ENCODE data around the gene NPAS3.
"Not testable (repeated sequence)": the region's sequence is repeated elsewhere in the genome, so short reads cannot be mapped to it uniquely, and the experiment has no call there.

NPAS3 gene

DNA sequence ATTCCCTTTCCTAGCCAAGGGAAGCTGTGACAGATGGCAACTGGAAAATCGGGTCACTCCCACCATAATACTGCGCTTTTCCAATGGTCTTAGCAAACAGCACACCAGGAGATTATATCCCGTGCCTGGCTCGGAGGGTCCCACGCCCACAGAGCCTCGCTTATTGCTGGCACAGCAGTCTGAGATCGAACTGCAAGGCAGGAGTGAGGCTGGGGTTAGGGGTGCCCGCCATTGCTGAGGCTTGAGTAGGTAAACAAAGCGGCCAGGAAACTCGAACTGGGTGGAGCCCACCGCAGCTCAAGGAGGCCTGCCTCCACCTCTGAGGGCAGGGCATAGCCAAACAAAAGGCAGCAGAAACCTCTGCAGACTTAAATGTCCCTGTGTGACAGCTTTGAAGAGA is 149.6 kb downstream of the NPAS3 start:
- not testable (repeated sequence) for DNase-seq

DNA sequence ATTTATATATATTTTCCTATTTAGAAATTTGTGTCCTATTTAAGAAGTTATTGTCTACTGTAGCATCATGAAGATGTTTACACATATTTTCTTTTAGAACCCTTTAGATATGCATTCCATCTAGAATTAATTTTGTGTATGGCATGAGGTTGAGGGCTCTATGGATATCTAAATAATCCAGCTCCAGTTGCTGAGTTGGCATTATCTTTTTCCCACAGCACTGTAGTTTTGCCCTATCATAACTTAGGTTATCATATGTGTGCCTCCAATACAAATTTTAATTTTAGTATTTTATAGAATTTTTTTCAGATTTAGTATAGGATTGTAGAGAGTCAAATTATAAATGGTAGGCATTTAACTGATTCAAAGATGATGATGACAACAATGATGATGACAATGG is 159.3 kb downstream of the NPAS3 start:
- no peak for DNase-seq

DNA sequence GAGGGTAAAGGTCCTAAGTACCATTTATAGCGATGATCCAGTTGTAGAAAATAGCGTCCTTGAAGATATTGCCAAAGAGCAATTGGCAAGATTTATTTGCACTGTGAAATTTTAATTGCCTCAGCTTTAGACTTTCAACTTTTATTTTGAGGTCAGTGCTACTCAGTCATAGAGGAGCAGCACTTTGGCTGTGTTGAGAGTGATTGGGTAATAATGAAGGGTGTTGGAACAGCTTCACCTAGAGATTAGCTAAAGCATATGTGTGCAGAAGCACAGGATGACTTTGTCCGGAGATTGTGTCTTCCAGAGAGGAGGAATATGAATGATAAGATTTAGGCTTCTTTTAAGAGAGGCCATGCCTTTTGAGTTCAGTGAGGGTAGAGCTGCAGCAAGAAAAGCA is 164.8 kb downstream of the NPAS3 start:
- DNase-seq: no peak

DNA sequence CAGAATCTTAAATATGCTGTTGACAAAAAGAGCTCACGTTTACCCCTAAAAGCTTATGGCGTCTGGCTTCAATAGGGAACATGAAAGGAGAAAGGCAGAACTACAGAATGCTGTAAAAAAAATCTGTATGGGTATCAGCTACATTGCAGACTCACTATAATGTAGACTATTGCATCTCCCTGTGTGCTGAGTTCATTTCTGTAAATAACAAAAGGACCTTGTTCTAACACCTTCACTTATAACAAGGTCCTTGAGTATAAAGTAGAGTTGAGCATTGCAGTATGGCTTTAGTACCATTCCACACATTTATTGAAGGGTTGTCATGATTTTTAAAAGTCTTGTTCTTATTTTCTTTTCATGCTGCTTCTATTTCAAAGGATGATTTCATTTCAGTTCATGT is 165.3 kb downstream of the NPAS3 start:
- no peak for DNase-seq

DNA sequence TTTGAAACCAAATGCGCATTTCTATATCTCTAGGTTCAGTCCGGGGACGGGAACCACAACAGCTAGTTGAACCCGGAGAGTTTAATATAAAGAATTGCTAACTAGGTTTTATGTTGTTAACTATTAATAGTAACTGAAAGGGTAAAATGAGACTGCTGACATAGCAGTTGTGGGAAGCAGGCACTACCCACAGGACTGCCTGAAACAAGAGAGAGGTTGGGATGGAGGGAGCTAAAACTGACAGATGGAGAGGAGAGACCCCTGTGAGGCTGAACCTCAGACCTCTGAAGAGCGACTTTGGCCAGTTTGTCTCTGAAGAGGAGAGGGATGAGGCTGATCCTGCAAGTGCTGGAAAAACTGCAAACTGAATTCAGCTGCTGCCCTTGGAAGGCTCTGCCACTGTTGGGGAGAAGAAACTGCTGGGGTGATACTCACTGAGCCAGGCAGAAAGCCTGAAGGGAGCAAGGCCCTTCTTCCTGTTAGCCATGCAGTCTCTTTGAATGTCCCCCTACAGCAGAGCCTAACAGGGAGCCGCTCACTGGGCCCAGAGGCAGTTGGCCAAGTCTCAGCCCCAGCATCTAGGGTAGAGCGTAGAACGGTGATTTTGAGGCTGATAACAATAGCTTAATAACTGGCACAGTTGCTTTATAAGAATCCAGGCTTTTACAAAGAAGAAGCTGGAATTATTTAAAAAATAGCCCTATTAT is 172.2 kb downstream of the NPAS3 start:
- no peak for DNase-seq

DNA sequence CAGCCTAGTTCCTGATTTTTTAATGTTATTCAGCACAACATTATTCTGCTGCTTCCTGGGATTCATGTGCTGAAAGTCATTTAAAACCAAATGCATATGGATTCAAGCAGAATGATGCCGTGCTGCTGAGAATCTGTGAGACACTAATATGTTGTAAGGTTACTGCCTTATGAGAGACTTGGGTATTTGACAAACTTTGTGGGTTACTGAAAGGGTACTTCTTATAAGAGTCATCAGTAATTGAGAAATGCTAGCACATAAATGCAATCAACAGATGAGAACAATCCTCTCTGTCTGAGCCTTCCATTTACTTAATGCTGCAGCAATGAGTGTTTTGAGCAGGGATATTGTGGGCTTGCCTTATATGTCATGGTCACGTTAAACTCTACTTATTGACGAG is 175.7 kb downstream of the NPAS3 start:
- DNase-seq: no peak

DNA sequence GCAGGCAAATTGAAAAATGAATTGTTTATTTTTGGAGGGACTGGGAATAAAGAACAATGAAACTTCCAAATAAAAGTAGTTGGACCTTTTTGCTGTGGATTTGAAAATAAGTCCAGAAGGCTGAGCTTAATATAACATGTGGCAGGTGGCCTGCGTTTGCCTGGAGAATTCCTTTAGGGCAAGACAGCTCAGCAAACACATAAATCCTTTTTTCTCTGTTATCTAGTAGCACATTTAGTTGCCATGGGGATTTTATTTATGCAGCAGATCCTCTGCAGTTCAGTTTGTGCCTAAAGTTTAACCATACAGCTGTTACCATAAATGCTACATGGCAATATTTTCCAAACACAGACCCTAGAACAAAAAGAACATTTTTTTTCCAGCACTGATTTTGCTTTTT is 180.0 kb downstream of the NPAS3 start:
- DNase-seq: no peak

DNA sequence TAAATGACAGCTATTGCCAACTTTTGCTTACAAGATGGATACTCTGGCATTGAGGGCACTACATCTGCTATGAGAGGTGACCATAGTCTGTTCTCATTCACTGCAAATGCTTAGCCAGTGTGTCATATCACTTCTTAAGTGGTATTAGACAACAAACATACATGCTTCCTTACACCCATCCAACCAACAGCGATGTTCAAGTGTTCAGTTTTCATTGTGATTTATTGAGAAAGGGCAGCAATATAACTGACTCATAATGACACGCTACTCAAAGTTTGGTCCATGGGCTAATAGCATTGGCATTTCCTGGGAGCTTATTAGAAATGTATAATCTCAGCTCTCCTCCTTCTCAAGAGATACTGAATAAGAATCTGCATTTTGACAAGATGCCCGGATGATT is 181.7 kb downstream of the NPAS3 start:
- no peak for DNase-seq

DNA sequence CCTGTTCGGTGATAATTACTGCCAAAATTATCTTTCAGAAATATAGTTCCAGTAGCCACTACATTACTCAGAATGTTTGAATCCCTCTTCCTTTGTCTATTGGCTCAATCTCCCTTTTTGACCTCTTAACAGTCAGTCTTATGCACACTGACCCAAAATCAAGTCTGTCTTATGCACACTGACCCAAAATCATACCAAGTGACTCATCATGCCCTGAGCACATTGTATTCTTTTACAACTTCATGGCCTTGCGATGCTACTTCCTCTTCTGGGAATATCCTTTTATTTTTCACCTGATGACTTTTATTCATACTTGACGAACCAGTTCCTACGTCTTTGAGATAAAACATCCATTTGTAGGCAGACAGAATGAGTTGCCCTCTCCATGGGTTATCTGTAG is 182.3 kb downstream of the NPAS3 start:
- DNase-seq: no peak

DNA sequence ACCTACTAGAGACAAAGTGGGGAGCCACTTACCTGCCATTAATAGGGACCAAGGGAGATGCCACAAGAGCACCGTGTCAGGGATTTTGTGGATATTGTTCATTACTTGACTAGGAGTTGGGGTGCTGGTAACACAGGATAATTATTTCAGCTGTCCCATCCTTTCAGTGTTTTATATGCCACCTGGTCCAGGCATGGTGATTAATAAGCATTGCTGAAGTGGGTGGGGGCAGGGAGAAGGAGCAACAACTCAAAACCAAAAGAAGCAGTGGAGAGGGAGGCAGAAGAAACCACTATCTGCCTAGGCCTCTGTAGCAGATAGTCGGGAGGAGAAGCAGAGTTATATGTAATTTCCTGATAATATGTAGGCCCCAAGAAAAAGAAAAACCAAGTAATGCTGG is 184.6 kb downstream of the NPAS3 start:
- no peak for DNase-seq

DNA sequence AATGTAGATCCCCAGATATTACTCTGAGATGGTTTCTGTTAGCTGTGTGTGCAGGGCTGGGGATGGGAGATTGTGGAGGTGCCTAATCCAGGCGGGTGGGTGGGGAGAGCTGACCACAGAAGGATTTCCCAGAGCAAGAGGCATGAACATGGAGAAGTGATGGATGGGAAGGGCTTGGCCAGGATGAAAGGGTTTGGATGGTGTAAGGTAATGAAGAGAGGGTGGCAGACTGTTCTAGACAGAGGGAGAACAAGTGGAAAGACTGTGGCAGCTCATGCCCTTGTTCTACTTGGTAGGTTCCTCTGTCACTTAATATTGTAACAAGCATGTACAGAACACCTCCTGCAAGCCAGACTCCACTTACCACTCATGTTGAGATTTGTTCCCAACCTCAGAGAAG is 187.8 kb downstream of the NPAS3 start:
- DNase-seq: no peak

DNA sequence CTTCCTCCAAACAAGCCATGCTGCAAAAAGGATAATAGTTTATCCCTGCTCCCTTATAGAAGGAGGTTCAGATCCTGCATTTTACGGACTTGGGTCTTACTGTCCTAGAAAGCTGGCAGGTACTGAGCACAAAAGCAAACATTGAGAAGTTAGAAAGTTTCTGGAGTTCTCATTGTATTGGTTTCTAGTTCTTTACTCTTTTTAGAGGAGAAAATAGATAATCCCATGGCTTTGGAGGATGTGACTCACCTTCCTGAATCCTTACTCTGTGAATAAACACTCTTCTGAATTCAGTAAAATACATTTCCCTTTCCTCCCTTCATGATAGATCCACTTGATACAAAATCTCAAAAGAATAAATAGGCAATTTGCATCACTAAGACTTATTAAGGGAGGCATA is 188.9 kb downstream of the NPAS3 start:
- DNase-seq: no peak

DNA sequence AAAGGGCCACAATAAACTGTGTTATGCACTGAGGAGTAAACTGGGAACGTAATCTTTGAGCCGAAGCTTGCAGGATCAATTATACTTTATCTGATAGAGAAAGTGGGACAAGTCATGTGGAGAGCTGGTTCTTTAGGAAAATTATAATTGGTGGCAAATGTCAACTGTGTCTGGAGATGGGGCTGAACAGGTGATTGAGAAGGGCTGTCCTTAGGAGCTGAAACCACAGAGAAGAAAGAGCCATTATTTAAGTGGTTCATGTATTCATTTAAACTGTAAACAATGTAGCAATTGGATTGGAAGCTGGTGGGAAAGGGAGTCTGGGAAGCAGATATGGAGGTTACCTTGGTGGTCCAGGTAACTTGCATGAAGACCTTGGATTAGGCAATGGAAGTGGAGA is 193.1 kb downstream of the NPAS3 start:
- no peak for DNase-seq

DNA sequence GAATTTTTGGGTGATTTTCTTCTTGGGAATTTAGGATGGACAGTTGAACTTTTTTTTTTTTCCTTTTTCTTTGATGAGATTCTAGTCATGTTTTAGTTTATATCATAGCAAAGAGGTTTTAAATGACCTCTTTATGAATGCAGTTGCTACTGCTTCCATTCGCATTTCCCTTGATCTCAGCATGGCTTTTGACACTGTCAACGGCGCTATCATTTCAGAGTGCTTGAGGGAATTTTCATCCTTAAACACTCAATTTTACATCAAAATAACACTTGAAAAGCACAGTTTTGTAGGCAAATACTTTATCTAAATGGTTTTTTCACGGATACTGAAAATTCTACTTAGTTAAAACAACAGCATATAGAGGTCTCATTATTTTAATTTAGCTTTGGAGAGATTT is 195.5 kb downstream of the NPAS3 start:
- no peak for DNase-seq

DNA sequence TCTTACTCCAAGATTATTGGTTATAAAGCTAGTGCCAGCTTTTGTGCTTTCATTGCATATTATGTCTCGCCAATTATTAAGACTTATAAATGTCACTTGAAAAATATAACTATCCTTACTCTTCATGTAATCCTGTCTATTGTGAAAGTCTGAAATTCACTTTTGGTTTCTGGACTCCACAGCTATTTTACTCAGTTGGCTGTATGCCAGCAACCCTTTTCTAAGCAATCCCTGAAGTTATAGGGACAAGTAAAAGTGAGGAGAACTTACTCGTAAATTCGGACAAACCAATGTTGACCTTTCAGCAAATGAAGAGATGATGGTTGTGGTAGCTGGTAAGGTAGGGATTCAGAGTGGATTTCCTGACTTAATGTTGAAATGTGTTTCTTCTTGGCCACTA is 196.3 kb downstream of the NPAS3 start:
- no peak for DNase-seq

DNA sequence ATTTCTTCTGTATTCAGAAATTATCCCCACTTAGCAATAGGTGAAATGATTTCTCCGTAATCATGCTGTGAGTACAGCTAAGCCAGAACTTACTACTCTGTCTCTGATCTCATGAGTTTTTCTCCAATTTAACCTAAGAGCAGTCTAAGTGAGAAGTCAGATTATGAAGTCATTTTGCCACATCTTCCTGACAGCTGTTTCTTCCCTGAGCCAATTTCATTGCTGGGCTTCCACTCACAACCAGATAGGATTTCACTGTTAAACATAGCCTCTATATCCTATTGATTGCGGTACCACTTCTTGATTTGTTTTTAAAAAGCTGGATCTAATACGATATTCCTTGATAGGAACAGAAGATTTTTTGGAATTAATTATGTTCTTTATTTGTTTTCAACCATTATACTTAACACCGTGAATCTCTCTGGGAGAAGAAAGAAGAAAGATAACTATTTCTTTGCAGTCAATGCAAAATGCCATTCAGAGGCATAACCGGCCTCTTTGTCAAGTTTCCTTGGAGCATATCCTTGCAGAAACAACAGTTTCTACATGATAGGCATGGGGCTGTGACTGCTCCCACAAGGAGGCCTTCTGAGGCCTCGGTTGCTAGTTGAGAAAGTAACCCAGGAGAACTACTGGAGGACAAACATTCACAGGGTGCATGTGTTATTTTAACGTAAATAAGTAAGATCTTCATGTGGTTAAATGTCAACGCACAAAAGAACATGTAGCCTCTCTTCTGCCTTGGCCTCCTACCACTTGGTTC is 212.2 kb downstream of the NPAS3 start:
- DNase-seq: no peak

DNA sequence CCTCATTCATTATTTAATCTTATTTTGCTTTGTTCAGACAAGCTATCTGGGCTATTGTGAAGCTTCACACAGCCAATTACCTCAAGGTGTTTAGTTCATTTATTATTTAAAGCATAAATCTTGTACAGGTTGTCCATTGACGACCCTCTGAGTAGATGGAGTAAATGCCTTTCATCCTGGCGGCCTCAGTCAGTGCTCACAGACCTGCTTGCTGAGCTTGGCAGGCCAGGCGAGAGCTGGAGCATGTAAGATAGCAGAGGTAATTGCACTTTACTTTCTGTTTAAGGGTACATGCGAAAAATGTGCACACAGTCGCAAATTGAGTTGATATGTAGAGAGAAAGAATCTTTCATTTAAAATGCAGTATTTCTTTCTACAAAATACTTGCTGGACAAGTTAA is 224.4 kb downstream of the NPAS3 start:
- DNase-seq: no peak

DNA sequence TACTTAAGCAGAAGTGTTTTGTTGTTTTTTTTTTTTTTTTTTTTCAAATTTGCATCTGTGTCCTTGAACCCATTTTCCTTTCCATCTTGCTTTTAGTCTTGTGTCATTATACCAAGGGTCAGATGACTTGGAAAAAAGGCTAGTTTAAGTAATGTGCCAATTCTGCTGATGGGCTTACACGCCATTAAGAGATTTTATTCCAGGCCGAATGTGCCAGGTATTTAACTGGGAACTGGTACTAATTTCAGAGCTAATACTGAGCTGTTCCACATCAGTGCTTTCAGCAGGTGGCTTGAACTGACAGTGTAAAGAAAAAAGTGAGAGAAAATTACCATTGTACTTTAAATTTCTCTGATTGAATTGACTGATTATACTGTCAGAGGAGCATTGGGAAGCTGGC is 224.9 kb downstream of the NPAS3 start:
- no peak for DNase-seq

DNA sequence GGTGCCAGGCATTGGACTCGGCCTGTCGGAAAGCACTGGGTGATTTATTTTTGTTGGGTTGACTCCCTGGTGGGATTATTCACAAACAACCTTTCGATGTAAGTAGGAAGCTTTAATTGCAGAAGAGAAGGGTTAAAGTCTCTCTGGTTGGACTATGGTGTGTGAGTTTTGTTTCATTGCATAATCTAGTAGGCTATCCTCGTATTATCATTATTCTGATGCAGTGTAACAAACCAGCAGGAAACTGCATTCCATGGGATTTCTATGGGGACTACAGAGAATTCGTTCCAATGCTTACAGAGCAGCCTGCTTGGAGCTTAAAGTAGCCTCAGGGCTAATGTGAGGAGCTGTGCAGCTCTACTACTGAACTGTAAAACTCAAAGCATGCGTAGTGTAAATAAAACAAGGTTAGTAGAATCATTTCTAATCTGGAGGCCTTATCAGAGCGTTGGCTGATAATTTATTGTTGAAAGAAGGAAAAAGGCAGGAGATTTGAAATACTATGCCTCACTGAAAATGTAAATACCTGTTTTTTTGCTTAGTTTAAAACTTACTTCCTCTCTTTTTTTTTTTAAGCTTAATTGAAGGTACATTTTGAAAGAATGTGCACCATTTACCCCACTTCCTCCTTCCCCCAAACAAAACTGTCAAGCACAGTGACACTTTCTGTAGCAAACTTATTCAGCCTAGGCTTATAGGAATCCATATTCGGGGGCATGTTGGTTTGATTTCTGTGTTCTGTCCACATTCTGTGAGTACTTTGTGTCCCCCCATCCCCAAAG is 226.7 kb downstream of the NPAS3 start:
- no peak for DNase-seq

DNA sequence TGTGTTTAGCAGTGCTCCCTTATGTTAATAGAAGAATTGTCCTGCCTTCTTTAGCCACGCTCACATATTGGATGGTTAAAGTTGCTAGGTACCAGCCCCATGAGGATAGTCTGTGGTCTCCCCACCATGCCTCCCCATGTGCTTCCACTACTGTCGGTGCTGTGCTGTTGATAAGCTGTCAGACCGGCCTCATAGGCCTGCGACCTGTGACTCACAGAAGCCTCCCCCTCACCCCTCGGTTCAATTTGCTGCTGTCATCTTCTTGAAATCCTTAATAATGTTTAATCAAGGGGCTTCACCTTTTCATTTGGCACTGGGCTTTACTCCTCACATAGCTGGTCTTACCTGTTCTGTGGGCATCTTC is 227.2 kb downstream of the NPAS3 start:
- DNase-seq: no peak

DNA sequence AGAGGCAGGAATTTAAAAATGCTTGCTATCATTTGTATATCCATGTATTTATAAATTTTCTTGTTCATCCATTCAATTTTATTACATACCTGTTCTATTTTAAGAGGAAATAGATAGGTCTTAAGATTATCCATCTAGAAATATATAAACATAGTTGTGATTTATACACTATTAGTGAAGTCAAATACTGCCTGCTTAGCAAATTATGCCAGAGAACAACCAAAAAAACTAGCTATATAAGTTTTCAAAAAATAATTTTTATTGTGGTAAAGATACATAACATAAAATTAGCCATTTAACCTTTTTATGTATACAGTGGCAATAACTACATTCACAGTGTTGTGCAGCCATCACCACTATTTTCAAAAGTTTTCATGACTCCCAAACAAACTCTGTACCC is 237.3 kb downstream of the NPAS3 start:
- no peak for DNase-seq

DNA sequence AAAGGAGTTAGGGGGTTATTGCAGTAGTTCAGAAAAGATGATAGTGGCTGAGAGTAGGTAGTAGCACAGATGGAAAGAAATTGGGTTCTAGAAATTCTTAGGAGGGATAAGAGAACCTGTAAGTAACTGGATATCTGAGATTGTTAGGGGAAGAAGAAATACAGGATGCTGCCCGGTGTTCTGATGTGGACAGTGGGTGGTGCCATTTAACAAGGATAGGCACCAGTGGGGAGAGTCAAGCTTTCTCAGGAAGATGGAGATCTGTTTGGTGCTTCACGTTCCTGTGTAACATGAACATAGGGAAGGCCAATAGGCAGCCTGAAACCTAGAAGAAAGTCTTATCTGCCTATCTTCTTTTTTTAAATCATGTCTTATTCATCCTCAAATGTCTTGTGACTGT is 245.9 kb downstream of the NPAS3 start:
- no peak for DNase-seq

DNA sequence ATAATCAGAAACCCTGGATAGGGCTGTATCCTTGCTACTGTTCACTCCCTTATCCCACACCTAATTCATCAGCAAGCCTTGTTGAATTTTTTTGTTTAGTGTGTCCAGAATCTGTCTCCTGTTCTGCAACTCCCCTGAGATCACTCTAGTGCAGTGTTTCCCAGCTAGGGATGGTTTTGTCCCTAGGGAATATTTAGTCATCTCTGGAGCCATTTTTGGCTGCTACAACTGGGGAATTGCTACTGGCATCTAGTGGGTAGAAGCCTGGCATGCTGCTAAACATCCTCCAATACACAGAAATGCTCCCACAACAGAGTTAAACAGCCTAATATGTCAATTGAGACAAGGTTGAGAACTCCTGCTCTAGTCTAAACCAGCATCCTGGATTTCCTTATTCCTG is 248.0 kb downstream of the NPAS3 start:
- no peak for DNase-seq

DNA sequence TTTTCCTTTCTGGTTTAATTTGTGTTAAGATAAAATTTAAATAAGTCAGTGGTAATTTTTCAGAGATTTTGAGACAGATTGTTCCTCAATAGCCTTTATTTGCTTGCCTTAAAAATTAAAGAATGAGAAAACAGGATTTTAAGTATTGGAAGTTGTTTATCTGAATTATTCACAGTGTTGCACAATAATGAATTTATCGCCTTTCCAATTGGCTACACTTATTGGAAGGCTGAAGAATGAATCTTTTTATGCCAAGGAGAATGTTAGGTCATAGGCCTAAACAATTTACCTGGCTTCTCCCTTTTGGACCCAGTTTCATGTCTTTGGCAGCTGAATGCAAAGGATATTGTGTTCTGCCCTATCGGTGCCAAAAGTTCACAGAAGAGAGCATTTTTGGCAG is 250.2 kb downstream of the NPAS3 start:
- no peak for DNase-seq
